GM18870 (cell line): ENCODE data around the gene NSFL1C.
"Not testable (repeated sequence)": the region's sequence is repeated elsewhere in the genome, so short reads cannot be mapped to it uniquely, and the experiment has no call there.

Experiments used
- ATAC-seq: cut with Tn5 transposase; IDR thresholded peaks from one replicate; pipeline ENCODE4 v1.9.1; 2021; ENCODE audit warnings: moderate library complexity; ENCODE audit not compliant: unreplicated experiment

The NSFL1C gene

DNA sequence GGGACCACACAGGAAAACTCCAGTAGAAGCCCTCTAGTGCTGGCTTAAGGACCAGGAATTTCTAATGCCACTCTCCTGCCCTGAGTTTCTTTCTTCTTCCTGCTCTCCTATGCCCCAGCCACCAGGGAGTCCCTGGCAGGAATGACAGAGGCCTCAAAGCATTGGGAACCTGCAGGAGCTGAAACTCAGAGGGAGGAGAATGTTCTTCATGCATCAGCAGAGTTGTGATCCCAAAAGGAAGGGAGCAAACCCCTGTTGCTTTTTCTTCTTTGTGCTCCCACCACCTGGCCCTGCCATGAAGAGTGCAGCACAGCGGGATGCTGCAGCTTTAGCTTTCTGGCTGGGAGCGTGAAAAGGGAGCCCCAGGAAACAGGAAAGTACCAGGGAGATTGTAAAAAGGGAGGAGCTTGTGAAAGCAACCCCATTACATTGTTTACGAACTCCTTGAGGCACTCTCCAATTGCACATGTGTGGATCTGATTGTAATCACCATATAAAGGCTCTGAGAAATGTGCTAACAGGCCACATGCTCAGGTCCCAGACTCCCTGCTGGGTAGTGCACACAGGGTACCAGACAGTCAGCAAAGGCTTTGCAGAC, 39.1 kb downstream of the NSFL1C start:
- no peak for ATAC-seq

DNA sequence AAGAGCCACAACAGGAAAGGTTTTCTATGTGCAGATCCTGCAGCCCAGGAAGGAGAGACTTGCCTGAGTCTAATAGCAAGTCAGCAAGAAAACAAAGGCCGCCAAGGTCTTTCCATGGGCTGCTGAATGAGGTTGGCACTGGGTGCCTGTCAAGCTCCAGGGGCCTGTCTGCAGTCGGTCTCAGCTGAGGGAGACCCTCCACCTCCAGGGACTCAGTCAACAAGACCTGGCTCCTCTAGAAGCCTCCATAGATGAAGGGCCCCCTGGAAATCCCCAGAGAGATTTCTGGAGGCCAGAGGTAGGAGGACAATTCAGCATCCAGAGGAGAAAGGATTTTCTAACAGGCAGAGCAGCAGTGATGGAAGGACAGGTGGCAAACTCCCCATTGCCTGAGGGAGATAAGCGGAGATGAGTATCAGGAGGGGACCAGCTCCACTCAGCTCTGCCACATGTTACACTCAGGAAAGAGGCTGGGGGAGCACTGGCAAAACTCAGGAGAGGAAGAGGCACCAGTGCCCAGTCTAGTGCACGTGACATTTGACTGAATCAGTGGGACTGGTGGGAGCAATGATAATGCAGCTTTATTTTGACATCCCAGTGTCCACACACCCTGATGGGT, 40.3 kb downstream of the NSFL1C start:
- no peak for ATAC-seq

DNA sequence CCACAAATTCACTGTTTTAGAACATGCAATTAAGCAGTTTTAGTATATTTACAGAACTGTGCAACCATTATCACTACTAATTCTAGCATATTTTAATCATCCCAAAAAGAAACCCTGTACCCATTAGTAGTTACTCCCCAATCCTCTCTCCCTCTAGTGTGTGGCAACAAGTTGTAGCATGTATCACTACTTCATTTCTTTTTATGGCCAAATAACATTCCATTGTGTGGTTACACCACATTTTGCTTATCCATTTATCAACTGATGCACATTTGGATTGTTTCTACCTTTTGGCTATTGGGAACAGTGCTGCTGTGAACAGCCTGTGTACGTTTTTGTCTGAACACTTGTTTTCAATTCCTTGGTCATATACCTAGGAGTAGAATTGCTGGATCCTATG, 42.3 kb downstream of the NSFL1C start:
- no peak for ATAC-seq

DNA sequence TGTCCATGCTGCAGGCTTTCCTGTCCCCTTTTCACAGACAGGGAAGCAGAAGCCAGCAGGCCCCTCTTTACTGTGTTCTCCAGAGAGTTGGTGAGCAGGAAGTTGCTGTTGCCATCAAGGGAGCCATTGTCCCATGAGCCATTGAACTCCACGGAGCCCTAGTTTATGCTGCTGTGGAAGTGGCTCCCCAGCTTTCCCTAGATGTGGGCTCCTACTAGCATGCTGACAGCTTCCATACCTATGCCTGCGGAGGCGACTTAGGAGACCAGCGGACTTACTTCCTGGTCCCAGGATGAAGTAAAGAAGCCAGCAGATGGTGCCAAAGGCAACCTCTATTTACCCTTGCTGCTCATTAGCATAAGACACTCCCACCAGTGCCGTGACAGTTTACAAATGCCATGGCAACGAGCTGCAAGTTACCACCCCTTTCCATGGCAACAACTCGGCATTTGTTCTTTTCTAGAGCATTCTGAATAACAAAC, 43.0 kb downstream of the NSFL1C start:
- no peak for ATAC-seq

DNA sequence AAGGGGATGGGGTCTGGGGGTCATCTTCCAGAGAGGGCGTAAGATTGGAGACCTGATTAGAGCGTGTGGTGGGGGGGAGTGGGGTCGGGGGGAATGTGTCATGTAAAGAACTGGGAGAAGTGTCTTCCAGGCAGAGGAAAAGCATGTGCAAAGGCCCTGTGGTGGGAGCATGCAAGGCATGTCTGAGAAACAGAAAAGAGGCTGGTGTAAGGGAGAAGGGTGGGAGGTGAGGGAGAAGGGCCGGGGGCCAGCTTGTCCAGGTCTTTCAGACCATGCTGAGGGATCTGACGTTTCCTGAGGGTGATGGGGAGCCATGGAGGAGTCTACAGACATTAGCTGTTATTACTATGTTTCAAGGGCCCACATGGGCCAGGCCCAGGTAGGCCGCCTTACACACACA, 43.4 kb downstream of the NSFL1C start:
- ATAC-seq = no peak

DNA sequence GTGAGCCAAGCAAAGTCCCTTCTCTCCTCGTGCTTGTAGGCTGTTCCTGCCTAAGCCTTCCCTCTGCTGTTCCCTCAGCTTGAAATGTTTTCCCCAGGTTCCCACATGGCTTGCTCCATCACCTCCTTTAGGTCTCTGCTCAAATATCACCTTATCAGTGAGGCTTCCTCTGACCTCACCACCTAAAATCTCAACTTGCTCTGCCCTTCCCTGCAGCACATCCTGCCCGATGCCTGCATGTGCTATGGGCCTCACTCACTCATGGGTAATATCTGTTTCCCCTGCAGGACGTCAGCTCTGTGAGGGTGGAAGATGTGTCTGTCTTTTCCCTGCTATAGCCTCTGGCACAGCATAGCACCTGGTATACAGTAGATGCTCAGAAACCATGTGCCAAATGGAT, 43.9 kb downstream of the NSFL1C start:
- ATAC-seq = no peak

DNA sequence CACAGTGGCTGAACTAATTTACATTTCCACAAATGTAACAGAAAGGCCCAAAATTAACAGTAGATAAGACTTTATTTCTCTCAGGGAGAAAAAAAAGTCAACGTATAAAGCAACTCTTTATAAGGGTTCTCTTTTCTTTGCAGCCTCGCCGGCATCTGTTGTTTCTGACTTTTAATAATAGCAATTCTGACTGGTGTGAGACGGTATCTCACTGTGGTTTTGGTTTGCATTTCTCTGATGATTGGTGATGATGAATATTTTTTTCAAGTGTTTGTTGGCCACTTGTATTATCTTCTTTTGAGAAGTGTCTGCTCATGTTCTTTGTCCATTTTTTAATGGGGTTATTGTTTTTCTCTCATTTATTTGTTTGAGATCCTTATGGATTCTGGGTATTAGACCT, 46.6 kb downstream of the NSFL1C start:
- ATAC-seq = no peak

DNA sequence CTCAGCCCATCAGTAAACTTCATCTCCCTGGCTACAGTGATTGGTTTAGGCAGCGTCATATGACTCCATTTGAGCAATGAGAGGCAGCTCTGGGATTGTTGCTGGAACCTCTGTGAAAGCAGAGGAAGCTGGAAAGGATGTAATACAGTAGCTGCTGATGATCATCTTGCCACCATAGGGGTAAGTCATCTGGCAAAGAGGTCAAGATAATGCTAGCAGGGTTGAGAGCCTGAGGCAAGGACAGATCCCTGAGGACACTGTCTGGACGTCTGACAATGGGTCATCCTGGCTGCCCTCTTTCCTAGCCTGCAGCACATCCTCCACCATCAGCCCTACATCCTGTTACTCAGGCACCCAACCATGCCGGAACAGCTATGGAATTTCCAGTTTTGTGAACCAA, 48.3 kb downstream of the NSFL1C start:
- ATAC-seq = no peak

DNA sequence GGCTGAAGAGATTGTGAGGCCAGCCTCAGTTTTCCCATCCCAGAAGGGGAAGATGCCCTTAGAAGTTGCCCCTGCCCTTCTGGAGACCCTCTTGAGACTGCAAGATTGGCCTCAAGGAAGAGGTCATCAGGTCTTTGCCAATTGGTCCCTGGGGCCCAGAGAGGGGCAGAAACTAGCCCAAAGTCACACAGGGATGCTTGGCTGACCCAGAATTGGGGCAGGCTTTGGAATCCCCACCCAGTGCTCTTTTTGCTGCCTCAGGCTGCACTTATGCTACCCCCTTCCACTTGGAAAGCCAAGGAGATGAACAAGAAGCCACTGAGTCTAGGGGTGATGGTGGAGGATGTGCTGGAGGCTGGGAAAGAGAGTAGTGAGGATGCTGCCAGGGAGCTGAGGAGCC, 48.9 kb downstream of the NSFL1C start:
- no peak for ATAC-seq

DNA sequence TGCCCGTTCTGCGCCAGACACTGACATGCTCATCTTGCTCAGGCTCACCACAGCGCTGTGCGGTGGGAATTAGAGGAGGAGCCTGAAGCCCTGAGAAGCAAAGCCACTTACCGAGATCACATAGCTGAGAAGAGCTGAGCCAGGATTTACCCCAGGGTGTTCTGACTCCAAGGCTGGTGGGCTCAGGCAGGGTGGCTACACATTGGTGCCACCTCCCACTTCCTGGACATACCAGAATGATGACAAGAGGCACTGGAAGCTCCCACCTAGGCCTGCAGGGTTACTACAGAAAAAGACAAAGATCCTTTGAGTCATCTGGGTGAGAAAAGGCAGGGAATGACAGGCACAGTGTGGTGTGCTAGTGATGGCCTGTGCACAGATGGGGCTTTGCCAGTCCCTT, 49.4 kb downstream of the NSFL1C start:
- no peak for ATAC-seq

DNA sequence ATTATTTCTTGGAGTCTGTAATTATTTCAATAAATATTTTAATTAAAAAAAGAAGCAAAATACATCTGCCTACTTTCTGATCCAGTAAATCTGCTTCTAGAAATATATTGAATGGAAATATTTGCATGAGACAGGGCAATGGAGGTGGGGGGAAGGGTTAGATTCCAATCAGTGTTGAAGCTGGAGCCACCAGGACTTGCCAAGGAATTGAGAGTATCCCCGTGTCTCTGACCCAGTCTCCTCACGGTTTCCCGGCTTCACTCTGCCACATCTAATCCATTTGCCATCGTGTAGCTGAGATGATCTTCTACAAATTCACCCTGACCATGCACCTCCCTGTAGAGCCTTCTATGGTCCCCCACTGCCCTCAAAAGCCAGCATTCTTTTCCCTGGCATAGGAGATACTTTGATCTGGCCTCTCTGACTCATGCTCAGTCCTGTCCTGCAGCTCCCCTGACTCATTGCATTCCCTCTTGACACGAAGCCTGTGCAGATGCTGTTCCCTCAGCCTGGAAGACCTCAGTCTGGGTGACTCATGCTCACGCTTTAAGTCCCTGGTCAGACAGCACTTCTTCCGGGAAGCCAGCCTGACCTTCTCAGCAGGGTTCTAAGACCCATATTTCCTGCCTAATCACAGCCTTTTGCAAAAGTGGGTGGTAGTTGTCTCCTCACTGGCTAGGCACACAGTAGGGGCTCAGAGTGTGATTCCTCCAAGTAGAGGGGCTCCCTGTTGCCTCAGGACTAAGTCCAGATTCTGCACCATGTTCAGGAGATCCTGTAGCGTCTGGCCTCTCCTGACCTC, 50.8 kb downstream of the NSFL1C start:
- no peak for ATAC-seq

DNA sequence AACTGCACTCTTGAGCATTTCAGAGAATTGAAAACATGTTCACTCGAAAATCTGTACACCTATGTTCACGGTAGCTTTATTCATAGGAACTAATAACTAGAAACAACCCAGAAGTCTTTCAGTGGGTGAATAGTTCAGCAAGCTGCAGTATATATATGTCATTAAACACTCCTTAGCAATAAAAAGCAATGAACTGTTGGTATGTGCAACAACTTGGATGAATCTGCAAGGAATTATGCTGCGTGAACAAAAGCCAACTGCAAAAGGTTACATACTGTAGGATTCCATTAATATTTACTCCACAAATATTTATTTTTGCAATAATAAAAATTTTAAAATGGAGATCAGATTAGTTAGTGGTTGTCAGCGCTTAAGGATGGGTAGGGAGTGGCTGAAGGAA, 51.7 kb downstream of the NSFL1C start:
- no peak for ATAC-seq

DNA sequence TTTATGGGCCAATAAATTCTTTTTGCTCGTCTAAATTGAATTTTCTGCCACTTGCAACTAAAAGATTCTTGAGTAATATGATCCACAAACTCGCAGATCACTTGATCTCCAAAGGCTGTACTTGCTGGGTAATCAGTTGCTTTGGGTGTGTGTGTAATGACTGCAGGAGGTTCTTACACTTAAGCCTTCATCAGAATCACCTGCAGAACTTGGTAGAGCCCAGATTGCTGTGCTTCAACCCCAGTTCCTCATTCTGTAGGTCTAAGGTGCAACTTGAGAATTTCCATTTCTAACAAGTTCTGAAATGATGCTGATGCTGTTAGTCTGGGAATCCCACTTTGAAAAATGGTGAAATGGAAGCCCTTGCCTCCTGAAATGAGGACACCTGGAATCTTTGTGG, 60.8 kb downstream of the NSFL1C start:
- ATAC-seq = no peak

DNA sequence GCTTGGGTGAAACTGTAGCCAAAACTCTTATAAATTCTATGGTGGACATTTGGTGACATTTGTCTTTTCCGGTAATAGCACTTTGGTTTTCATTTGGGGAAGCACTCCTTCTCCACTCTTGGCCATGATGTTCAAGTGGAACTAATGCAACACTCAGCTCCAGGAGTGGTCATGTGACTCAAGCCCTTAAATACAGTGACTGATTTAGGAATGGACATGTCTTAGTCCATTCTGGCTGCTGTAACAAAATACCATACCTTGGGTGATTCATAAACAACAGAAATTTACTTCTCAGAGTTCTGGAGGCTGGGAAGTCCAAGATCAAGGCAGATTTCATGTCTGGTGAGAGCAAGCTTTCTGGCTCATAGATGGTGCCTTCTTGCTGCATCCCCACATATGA, 63.0 kb downstream of the NSFL1C start:
- no peak for ATAC-seq

DNA sequence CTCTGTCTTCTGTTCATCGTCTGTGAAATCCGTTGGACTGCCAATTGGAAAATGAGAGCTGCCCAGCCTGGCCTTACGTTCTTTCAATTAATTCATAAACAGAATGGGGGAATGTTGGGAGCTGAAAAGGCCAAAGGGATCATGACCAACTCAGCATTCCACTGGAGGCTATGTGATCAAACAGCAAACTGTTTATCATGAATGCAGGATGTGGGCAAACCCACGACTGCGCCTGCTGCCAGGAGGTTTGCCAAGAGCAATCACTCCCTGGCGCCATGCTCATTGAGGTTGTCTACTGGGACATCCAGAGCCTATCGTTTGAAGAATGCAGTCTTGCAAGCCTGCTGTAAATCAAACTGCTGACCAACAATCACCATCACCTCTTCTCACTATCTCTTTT, 64.5 kb downstream of the NSFL1C start:
- no peak for ATAC-seq

DNA sequence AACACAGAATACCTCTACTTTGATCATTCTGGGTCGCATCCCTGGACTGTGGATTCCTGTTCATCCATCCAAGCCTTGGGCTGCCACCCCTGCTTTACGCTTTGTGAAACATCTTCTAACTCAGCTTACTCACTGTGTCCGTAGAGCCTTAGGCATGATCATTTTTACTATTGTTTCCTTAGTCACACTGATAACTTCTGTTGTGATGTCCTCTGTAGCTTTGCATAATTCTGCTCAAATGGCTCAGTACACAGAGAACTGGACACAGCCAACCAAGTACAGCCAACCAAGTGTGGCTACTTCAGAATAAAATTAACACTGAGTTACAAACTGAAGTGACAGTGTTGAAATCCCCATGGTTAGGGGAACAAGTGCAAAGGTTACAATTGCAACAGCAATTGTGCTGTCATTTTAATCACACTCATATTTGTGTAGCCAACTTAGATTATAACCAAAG, 65.2 kb downstream of the NSFL1C start:
- no peak for ATAC-seq

DNA sequence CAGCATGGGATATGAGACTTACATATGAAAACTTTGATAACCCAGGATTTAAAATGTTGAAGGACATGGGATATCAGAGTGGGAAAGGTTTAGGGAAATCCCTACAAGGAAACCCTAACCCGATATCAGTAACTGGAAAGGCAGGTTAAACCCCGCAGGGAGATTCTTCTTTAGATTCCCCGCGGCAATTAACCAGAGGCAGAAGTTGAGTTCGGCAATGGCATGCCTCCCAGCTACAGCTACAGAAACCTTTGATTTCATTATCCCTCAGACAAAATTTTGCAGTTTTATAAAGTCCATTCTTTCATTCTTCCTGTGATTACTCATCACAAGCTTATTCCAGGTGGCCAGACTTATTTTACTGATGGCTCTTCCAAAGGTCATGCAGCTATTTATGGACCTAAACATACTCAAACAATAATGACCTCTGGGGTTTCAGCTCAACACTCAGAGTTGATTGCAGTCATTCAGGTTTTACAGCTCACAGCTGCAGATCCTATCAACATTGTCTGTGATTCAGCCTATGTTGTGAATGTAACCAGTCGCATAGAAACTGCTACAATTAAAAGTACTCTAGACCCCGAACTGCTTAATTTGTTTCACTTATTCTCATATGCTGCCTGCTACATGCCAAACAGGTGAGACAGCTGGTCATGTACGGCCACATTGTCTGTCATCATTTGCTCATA, 66.8 kb downstream of the NSFL1C start:
- not testable (repeated sequence) for ATAC-seq

DNA sequence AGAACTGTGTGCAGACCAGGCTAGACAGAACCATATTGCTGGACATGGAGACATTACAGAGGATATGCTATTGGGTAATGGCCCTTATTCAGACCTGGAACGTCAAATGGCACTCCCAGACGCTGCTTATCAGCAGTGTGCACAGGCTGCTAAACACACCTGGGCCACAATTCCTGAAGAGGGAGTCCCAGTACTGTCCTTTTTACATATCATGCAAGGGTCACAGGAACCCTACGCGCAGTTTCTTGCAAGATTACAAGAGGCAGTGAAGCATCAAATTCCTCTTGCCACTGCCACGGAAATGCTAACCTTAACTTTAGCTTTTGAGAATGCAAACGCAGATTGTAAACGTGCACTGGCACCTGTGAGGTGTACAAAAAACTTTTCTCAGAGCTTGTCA, 68.5 kb downstream of the NSFL1C start:
- ATAC-seq = not testable (repeated sequence)

DNA sequence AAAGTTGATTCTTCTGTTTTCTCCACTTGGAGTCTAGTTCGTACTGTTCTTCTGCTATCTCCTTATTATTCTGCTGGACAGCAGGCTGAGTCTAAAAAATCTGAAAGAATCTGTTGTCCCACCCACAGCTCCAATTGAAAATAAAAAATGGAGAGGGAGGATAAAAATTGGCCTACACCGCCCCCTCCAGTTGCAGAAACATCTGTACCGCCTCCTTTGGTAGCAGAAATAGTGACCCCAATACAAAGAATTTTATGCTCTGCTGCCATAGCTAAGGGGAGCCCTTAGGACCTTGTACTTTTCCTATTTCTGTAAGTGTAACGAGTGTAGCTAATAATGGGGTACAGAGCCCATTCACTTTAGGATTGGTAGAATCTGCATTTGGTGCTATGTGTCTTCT, 68.9 kb downstream of the NSFL1C start:
- no peak for ATAC-seq

DNA sequence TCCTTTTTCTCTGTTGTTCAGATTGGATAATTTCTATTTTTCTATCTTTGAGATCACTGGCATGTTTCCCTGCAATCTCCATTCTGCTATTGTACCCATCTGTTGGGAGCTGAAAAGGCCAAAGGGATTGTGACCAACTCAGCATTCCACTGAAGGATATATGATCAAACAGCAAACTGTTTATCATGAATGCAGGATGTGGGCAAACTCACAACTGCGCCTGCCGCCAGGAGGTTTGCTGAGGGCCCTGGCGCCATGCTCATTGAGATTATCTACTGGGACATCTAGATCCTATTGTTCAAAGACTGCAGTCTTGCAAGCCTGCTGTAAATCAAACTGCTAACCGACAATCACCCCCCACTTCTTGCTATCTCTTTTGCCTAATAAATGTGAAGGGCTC, 69.9 kb downstream of the NSFL1C start:
- no peak for ATAC-seq

DNA sequence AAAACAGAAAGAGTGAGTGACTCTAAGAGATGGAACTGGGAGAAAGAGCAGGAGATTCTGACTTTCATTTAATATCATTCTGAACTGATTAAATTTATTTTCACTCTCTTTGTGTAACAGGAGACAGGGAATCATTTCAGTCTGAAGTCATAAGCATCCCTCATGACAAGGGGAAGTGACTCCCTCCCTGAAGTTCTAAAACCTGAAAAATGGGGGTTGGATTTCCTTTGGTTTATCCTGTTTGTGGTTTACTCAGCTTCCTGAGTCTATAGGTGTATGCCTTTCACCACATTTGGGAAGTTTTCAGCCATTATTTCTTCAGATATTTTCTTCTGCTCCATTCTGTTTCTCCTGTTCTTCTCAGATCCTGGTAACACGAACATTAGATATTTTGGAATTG, 70.4 kb downstream of the NSFL1C start:
- ATAC-seq = no peak

DNA sequence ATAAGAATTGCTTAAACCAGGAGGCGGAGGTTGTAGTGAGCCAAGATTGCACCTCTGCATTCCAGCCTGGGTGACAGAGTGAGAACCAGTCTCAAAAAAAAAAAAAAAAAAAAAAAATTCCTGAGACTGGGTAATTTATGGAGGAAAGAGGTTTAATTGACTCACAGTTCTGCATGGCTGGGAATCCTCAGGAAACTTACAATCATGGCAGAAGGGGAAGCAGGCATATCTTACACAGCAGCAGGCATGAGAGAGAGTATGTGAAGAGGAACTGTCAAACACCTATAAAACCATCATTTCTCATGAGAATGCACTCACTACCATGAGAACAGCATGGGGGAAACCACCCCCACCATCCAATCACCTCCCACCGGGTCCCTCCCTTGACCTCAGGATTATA, 72.0 kb downstream of the NSFL1C start:
- no peak for ATAC-seq
